NB4 (cell line): ENCODE measurements around the gene ADAM17.

Experiments
- DNase-seq: peaks from one replicate; pipeline ENCODE4 v3.0.0; 2010; ENCODE audit warnings: low read depth
- H3K4me3 ChIP-seq: one replicate; pipeline ENCODE4 v1.5.1; 2011; ENCODE audit warnings: mild to moderate bottlenecking, low read depth, low read length, moderate library complexity
- MYC ChIP-seq: IDR thresholded peaks from 2 replicates; pipeline ENCODE4 v1.6.1; 2011; ENCODE audit warnings: low read depth, low read length
- POLR2A ChIP-seq: IDR thresholded peaks from 2 replicates; pipeline ENCODE4 v1.6.1; 2011; ENCODE audit warnings: mild to moderate bottlenecking; ENCODE audit not compliant: insufficient read length; ENCODE audit errors: extremely low read depth
- TF ChIP-seq, protein P1 (sequence below): IDR thresholded peaks from 2 replicates; pipeline ENCODE4 v1.6.1; 2011; ENCODE audit warnings: low read depth, low read length
- TF ChIP-seq, protein P2 (sequence below): IDR thresholded peaks from one replicate; pipeline ENCODE4 v1.5.1; 2012; ENCODE audit warnings: low read depth, low read length

ADAM17 gene

DNA sequence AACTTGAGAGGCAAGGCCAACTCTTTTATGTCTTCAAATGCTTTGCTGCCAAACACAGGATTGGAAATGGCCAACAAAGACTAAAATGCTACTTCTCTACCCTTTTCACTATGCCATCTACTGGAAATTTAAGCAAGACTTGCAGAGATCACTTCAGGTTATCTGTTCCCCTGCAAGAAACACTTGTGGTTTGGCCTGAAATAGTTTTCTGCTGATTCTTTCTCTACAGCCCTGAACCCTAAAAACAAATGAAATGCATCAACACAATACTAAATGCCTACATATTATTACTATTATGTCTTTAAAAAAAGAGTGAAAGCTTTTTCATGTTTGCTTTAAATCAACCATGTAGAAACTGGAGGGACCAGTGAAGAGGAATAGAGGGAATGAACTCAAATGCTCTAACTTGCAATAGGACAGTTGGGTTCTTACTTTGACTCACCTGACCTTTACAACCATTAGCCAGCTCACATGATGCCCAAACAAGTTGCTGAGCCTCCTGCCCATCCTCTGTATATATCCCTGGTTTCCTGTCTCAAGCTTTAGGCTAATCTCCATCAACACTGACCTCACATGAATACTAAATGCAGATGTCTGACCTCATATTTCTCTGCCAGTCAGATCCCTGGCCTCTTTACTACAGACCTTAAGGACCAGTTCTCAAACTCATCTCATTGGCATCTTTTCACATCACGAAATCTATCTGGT, 17.5 kb upstream of the ADAM17 start:
- no peak for DNase-seq
- no peak overlapping the region for H3K4me3 ChIP-seq
- TF ChIP-seq, protein P1, sequence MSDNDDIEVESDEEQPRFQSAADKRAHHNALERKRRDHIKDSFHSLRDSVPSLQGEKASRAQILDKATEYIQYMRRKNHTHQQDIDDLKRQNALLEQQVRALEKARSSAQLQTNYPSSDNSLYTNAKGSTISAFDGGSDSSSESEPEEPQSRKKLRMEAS = no peak
- TF ChIP-seq POLR2A = no peak
- no peak for TF ChIP-seq MYC
- TF ChIP-seq, protein P2, sequence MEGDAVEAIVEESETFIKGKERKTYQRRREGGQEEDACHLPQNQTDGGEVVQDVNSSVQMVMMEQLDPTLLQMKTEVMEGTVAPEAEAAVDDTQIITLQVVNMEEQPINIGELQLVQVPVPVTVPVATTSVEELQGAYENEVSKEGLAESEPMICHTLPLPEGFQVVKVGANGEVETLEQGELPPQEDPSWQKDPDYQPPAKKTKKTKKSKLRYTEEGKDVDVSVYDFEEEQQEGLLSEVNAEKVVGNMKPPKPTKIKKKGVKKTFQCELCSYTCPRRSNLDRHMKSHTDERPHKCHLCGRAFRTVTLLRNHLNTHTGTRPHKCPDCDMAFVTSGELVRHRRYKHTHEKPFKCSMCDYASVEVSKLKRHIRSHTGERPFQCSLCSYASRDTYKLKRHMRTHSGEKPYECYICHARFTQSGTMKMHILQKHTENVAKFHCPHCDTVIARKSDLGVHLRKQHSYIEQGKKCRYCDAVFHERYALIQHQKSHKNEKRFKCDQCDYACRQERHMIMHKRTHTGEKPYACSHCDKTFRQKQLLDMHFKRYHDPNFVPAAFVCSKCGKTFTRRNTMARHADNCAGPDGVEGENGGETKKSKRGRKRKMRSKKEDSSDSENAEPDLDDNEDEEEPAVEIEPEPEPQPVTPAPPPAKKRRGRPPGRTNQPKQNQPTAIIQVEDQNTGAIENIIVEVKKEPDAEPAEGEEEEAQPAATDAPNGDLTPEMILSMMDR = no peak

DNA sequence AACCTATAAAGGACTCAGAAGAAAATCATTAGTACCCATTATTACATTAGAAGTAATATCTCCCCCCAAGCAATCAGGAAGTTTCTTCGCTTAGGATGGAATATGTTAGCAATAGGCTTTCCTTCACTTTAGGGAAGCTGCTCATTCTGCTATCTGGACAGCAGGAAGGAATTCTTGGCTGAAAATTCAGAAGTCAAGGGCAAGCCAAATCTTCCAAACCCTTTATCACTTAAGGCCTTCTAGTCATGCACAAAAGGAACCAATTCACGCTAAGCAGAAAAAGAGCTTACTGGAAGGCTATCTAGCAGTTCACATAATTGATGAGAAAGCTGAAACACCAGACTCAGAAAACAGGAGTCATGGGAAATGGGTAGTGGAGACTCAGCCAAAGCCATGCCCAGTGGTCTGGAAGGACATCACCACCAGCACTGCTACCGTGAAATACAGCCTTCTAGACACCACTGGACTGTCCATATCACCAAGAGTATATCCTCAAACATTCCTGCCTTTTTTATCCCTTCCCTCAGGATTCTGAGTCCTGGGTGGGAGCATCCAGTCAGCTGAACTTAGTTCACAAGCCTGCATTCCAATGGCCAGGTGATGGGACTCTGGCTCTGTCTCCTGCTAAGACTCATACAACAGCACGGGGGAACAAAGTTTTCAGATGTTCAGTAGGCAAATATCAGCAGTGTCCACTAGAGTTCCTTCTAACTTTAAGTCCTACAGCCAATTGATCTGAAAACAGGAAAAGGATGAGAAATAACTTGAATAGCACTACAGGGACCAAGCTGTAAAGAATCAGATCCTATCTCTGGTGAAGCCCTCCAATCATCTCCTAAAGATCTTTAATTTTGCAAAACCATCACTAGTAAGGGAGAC, 14.8 kb upstream of the ADAM17 start:
- no peak for DNase-seq
- no peak overlapping the region for H3K4me3 ChIP-seq
- no peak for TF ChIP-seq MYC
- TF ChIP-seq POLR2A = no peak
- TF ChIP-seq, protein P2 = no peak
- TF ChIP-seq, protein P1 = no peak

DNA sequence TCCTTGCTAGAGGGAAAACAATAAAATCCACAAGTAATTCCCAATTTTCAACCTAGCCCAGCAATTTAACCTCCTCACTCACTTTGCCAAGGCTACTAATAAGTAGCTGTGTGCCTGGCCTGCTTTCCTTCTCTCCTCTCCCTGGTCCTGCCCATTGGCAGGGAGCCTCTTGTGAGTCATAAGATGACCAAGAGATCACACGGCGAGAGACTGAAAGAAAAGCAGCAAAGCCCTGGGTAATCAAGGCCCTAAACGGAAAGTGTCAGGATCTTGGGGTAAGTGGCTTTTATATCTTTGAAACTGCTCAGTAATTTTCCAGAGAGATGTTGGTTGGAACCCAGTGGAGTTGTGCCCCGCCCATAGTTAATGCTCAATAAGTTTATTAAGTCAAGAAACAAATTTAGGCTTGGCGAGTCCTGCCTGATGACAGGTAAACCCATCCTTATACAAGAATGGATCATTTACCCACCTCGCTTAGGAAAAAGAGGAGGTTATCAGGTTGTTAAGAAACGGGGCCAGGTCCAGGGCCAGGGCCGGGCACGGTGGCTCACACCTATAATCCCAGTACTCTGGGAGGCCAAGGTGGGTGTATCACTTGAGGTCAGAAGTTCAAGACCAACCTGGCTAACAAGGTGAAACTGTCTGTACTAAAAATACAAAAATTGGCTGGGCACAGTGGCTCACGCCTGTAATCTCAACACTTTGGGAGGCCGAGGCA, 10.0 kb upstream of the ADAM17 start:
- DNase-seq = no peak
- TF ChIP-seq, protein P2 = no peak
- TF ChIP-seq, protein P1 = no peak
- no peak for TF ChIP-seq POLR2A
- no peak for TF ChIP-seq MYC
- H3K4me3 ChIP-seq = no peak overlapping the region

DNA sequence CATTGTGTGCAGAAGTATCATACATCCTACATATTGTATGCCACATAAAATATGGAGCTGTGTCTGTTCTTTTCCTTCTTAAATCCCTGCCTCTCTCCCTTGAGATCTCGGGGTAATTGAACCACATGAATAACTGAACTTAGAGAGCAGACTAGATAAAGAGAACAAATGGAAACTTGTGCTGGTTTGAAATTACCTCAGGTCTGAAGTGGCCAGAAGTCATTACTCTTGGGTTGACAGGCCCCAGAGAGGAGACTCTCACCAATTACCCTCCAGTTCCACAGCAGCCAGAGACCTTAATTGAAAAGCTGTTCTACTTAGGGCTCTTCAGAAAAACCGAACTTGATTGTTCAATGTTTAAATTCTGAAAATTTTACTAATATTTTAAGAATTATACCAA, 5.0 kb upstream of the ADAM17 start:
- DNase-seq = no peak
- no peak overlapping the region for H3K4me3 ChIP-seq
- TF ChIP-seq, protein P1 = no peak
- TF ChIP-seq POLR2A = no peak
- TF ChIP-seq, protein P2 = no peak
- no peak for TF ChIP-seq MYC

DNA sequence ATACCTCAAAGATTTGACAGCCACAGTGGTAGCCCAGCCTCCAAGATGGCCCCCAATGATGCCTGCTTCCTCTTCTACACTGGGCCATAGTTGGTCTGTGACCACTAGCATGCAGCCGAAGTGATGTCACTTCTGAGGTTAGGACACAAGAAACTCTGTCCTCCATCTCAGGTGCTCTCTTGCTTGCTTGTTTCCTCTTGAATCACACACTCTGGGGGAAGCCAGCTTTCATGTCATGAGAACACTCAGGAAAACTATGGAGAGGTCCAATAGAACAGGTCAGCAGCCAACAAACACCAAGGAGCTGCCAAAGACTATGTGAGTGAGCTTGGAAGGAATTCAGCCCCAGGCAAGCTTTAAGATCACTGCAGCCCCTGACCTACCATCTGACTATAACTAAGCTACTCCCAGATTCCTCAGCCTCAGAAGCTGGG, 3.3 kb upstream of the ADAM17 start:
- TF ChIP-seq, protein P2 = no peak
- TF ChIP-seq, protein P1 = no peak
- TF ChIP-seq MYC (no peak), POLR2A (no peak)
- peak; percentile 47 for DNase-seq

More for the DNA sequence above, 3.3 kb upstream of the ADAM17 start:
- no peak overlapping the region for H3K4me3 ChIP-seq
